ENCODE data around the gene PLCB1.

Gene PLCB1

GRCh38 chr20:8357703-8358102 lies 225.6 kb downstream of the PLCB1 start:
- H3K4me1 ChIP-seq (ENCODE audit: control insufficient read depth in 1 of 2, insufficient read depth in 2 of 2, low read length in 2 of 2), result no peaks in the 10 kb centered on the region
- H3K79me1 ChIP-seq (ENCODE audit: low read length), result no peaks in the 10 kb centered on the region
- H2BK120ac ChIP-seq (ENCODE audit: insufficient read depth, low read length, poor library complexity), result no peak overlapping the region
- H2AFZ ChIP-seq (ENCODE audit: insufficient read depth, low read length, poor library complexity), result no peak overlapping the region
- no peaks in the 10 kb centered on the region for H3K79me2 ChIP-seq (ENCODE audit: control insufficient read depth, insufficient read depth, low read length, poor library complexity)
- H4K12ac ChIP-seq (ENCODE audit: low read depth, low read length), result no peak overlapping the region
- H3K9me3 ChIP-seq (ENCODE audit: insufficient read depth, low read depth, low read length), result no peaks in the 10 kb centered on the region
- H3K4ac ChIP-seq (ENCODE audit: low read depth, low read length), result no peak overlapping the region
- no peaks in the 10 kb centered on the region for H3K27me3 ChIP-seq (ENCODE audit: insufficient read depth, low read length)
- no peak overlapping the region for H2AK5ac ChIP-seq (ENCODE audit: low read length)
- no peak overlapping the region for H2BK12ac ChIP-seq (ENCODE audit: low read length)
- WGBS (ENCODE audit: extremely low coverage, insufficient coverage, insufficient read length), result no CpG with 5 or more reads among the region's 2 CpGs
- no peak overlapping the region for H3K4me3 ChIP-seq (ENCODE audit: low read depth, low read length)
- no peak overlapping the region for H4K91ac ChIP-seq (ENCODE audit: low read depth, low read length)
- no peak for DNase-seq
- no peak overlapping the region for H3K4me2 ChIP-seq (ENCODE audit: low read length)
- H4K8ac ChIP-seq (ENCODE audit: low read depth, low read length), result no peak overlapping the region
- H3K23ac ChIP-seq (ENCODE audit: low read length), result no peak overlapping the region
- no peak overlapping the region for H3K18ac ChIP-seq (ENCODE audit: low read length)
- no peak overlapping the region for H2BK5ac ChIP-seq (ENCODE audit: low read depth, low read length, poor library complexity)
- H3K27ac ChIP-seq (ENCODE audit: low read depth, low read length), result no peak overlapping the region
- H3K14ac ChIP-seq (ENCODE audit: low read length), result no peak overlapping the region
- H3K36me3 ChIP-seq (ENCODE audit: control insufficient read depth in 1 of 2, insufficient read depth in 2 of 2, low read length in 2 of 2), result no peaks in the 10 kb centered on the region
- H3K9ac ChIP-seq (ENCODE audit: low read length), result no peak overlapping the region

- Histone ChIP-seq H3K27me3 (ENCODE audit: insufficient read depth, low read length) (no peaks in the 10 kb centered on the region), H3K14ac (ENCODE audit: low read length) (no peak overlapping the region), H2BK120ac (ENCODE audit: insufficient read depth, low read length, poor library complexity) (no peak overlapping the region), H3K4me2 (ENCODE audit: low read length) (no peak overlapping the region), H3K36me3 (ENCODE audit: control insufficient read depth in 1 of 2, insufficient read depth in 2 of 2, low read length in 2 of 2) (no peaks in the 10 kb centered on the region), H3K79me2 (ENCODE audit: control insufficient read depth, insufficient read depth, low read length, poor library complexity) (no peaks in the 10 kb centered on the region), H3K18ac (ENCODE audit: low read length) (no peak overlapping the region), H3K9ac (ENCODE audit: low read length) (no peak overlapping the region), H3K4me3 (ENCODE audit: low read depth, low read length) (no peak overlapping the region), H4K8ac (ENCODE audit: low read depth, low read length) (no peak overlapping the region), H3K9me3 (ENCODE audit: insufficient read depth, low read depth, low read length) (no peaks in the 10 kb centered on the region), H2BK5ac (ENCODE audit: low read depth, low read length, poor library complexity) (no peak overlapping the region), H2AK5ac (ENCODE audit: low read length) (no peak overlapping the region), H4K91ac (ENCODE audit: low read depth, low read length) (no peak overlapping the region), H2AFZ (ENCODE audit: insufficient read depth, low read length, poor library complexity) (no peak overlapping the region), H3K23ac (ENCODE audit: low read length) (no peak overlapping the region), H3K4ac (ENCODE audit: low read depth, low read length) (no peak overlapping the region), H3K4me1 (ENCODE audit: control insufficient read depth in 1 of 2, insufficient read depth in 2 of 2, low read length in 2 of 2) (no peaks in the 10 kb centered on the region), H4K12ac (ENCODE audit: low read depth, low read length) (no peak overlapping the region), H3K27ac (ENCODE audit: low read depth, low read length) (no peak overlapping the region), H3K79me1 (ENCODE audit: low read length) (no peaks in the 10 kb centered on the region), H2BK12ac (ENCODE audit: low read length) (no peak overlapping the region)
- WGBS (ENCODE audit: extremely low coverage, insufficient coverage, insufficient read length), result no CpG with 5 or more reads among the region's 2 CpGs
- DNase-seq, result no peak
Observed at GRCh38 chr20:8360035-8360434, 228.0 kb downstream of the PLCB1 start.

GRCh38 chr20:8361006-8361652 lies 229.1 kb downstream of the PLCB1 start:
- no peak overlapping the region for H3K14ac ChIP-seq (ENCODE audit: low read length)
- no peaks in the 10 kb centered on the region for H3K27me3 ChIP-seq (ENCODE audit: insufficient read depth, low read length)
- WGBS (ENCODE audit: extremely low coverage, insufficient coverage, insufficient read length), result no CpG with 5 or more reads among the region's 5 CpGs
- no peak overlapping the region for H3K4ac ChIP-seq (ENCODE audit: low read depth, low read length)
- H3K27ac ChIP-seq (ENCODE audit: low read depth, low read length), result no peak overlapping the region
- H3K18ac ChIP-seq (ENCODE audit: low read length), result no peak overlapping the region
- H3K23ac ChIP-seq (ENCODE audit: low read length), result no peak overlapping the region
- H2BK5ac ChIP-seq (ENCODE audit: low read depth, low read length, poor library complexity), result no peak overlapping the region
- no peak overlapping the region for H2AFZ ChIP-seq (ENCODE audit: insufficient read depth, low read length, poor library complexity)
- H3K4me3 ChIP-seq (ENCODE audit: low read depth, low read length), result no peak overlapping the region
- H4K8ac ChIP-seq (ENCODE audit: low read depth, low read length), result no peak overlapping the region
- no peak overlapping the region for H2BK120ac ChIP-seq (ENCODE audit: insufficient read depth, low read length, poor library complexity)
- H2BK12ac ChIP-seq (ENCODE audit: low read length), result no peak overlapping the region
- no peaks in the 10 kb centered on the region for H3K36me3 ChIP-seq (ENCODE audit: control insufficient read depth in 1 of 2, insufficient read depth in 2 of 2, low read length in 2 of 2)
- no peaks in the 10 kb centered on the region for H3K4me1 ChIP-seq (ENCODE audit: control insufficient read depth in 1 of 2, insufficient read depth in 2 of 2, low read length in 2 of 2)
- peak in 1 of 2 donors; percentile 37 for DNase-seq
- no peaks in the 10 kb centered on the region for H3K9me3 ChIP-seq (ENCODE audit: insufficient read depth, low read depth, low read length)
- no peak overlapping the region for H3K4me2 ChIP-seq (ENCODE audit: low read length)
- H3K79me1 ChIP-seq (ENCODE audit: low read length), result no peaks in the 10 kb centered on the region
- H4K12ac ChIP-seq (ENCODE audit: low read depth, low read length), result no peak overlapping the region
- no peak overlapping the region for H4K91ac ChIP-seq (ENCODE audit: low read depth, low read length)
- no peaks in the 10 kb centered on the region for H3K79me2 ChIP-seq (ENCODE audit: control insufficient read depth, insufficient read depth, low read length, poor library complexity)
- no peak overlapping the region for H2AK5ac ChIP-seq (ENCODE audit: low read length)
- H3K9ac ChIP-seq (ENCODE audit: low read length), result no peak overlapping the region

DNA sequence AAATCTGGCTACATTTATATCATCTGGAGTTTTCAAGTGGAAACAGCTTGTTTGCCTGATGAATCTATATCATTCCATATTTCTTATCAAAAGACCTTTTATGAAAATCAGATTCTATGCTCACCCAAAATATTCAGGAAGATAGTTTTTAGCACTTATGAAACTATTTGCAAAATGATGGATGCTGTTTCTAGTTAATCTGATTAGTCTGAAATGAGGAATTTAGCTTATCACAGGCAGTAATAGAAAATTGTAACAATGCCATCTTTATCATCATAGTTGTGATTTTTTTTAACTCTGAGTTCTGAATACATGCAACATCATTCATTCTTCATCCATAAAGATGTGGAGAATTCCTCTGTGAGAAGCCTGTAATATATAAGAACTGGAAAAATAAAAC lies 229.7 kb downstream of the PLCB1 start:
- no peak overlapping the region for H2BK5ac ChIP-seq (ENCODE audit: low read depth, low read length, poor library complexity)
- no peak overlapping the region for H3K27ac ChIP-seq (ENCODE audit: low read depth, low read length)
- no peak overlapping the region for H2BK12ac ChIP-seq (ENCODE audit: low read length)

More for the DNA sequence above, 229.7 kb downstream of the PLCB1 start:
- no peak overlapping the region for H4K91ac ChIP-seq (ENCODE audit: low read depth, low read length)
- no peak overlapping the region for H3K23ac ChIP-seq (ENCODE audit: low read length)
- no peak overlapping the region for H3K14ac ChIP-seq (ENCODE audit: low read length)
- H3K9me3 ChIP-seq (ENCODE audit: insufficient read depth, low read depth, low read length), result no peaks in the 10 kb centered on the region
- H3K18ac ChIP-seq (ENCODE audit: low read length), result no peak overlapping the region
- no peak overlapping the region for H4K8ac ChIP-seq (ENCODE audit: low read depth, low read length)
- no peaks in the 10 kb centered on the region for H3K4me1 ChIP-seq (ENCODE audit: control insufficient read depth in 1 of 2, insufficient read depth in 2 of 2, low read length in 2 of 2)
- no peaks in the 10 kb centered on the region for H3K79me2 ChIP-seq (ENCODE audit: control insufficient read depth, insufficient read depth, low read length, poor library complexity)
- H3K4ac ChIP-seq (ENCODE audit: low read depth, low read length), result no peak overlapping the region
- H2AFZ ChIP-seq (ENCODE audit: insufficient read depth, low read length, poor library complexity), result no peak overlapping the region
- no peak overlapping the region for H3K4me2 ChIP-seq (ENCODE audit: low read length)
- no peak overlapping the region for H3K9ac ChIP-seq (ENCODE audit: low read length)
- no peaks in the 10 kb centered on the region for H3K27me3 ChIP-seq (ENCODE audit: insufficient read depth, low read length)
- no peak overlapping the region for H2AK5ac ChIP-seq (ENCODE audit: low read length)
- H4K12ac ChIP-seq (ENCODE audit: low read depth, low read length), result no peak overlapping the region
- no peaks in the 10 kb centered on the region for H3K36me3 ChIP-seq (ENCODE audit: control insufficient read depth in 1 of 2, insufficient read depth in 2 of 2, low read length in 2 of 2)
- no peak overlapping the region for H2BK120ac ChIP-seq (ENCODE audit: insufficient read depth, low read length, poor library complexity)
- DNase-seq, result peak in 1 of 2 donors; percentile 62
- H3K4me3 ChIP-seq (ENCODE audit: low read depth, low read length), result no peak overlapping the region
- no peaks in the 10 kb centered on the region for H3K79me1 ChIP-seq (ENCODE audit: low read length)

Data from trophoblast cell (in vitro differentiated cells and primary cell).